NT2/D1 (cell line): ENCODE measurements around the gene TRMT61A.

Source experiments
- SUZ12 ChIP-seq: IDR thresholded peaks from 2 replicates; pipeline ENCODE4 v1.6.1; 2011; ENCODE audit not compliant: insufficient read length, insufficient read depth; ENCODE audit errors: extremely low read depth
- YY1 ChIP-seq: IDR thresholded peaks from 2 replicates; pipeline ENCODE4 v1.6.1; 2011; ENCODE audit not compliant: insufficient read length, insufficient read depth
- ZNF274 ChIP-seq: IDR thresholded peaks from 2 replicates; pipeline ENCODE4 v1.6.1; 2011; ENCODE audit warnings: mild to moderate bottlenecking, low read depth, low read length

GRCh38 chr14:103550451-103551337 lies 21.7 kb downstream of the TRMT61A start:
- no peak for TF ChIP-seq YY1
- TF ChIP-seq ZNF274 = no peak
- no peak for TF ChIP-seq SUZ12
